Naive B cell (primary cell): Measurements from ENCODE around the gene IGFBP2. TPM values are rescaled to one million over a fixed set of nuclear protein-coding genes. Genes with fewer than 3 reads are reported as not detected.

Experiments used
- ATAC-seq, 2 donors: fragments of 150-1000 bp; cut with Tn5 transposase; 2 replicates each; pipeline ENCODE4 v1.10.0; 2021; ENCODE audit warnings: low read depth in 2 of 2, mild to moderate bottlenecking in 2 of 2, moderate library complexity in 2 of 2
- DNase-seq: peaks from one replicate; pipeline ENCODE4 v3.0.0; 2022
- H3K27ac Mint-ChIP-seq, 6 donors: one replicate each; pipeline ENCODE4 v1.8.0; 2020 to 2022; ENCODE audit warnings: mild to moderate bottlenecking in 6 of 6, mixed read lengths in 6 of 6, moderate library complexity in 5 of 6, inconsistent platforms in 2 of 6
- H3K27me3 Mint-ChIP-seq, 3 donors: one replicate each; pipeline ENCODE4 v1.8.0; 2021 to 2022; ENCODE audit warnings: mixed read lengths in 3 of 3, mild to moderate bottlenecking in 1 of 3
- H3K36me3 Mint-ChIP-seq, 2 donors: one replicate each; pipeline ENCODE4 v1.8.0; 2020 to 2022; ENCODE audit warnings: mixed read lengths in 2 of 2, inconsistent platforms in 1 of 2, mild to moderate bottlenecking in 1 of 2
- H3K4me1 Mint-ChIP-seq, 3 donors: one replicate each; pipeline ENCODE4 v1.8.0; 2020 to 2022; ENCODE audit warnings: mixed read lengths in 3 of 3, inconsistent platforms in 1 of 3, mild to moderate bottlenecking in 1 of 3, moderate library complexity in 1 of 3
- H3K4me3 Mint-ChIP-seq, 8 donors: one replicate each; pipeline ENCODE4 v1.8.0; 2020 to 2022; ENCODE audit warnings: mild to moderate bottlenecking in 8 of 8, mixed read lengths in 8 of 8, moderate library complexity in 8 of 8, inconsistent platforms in 2 of 8
- H3K9me3 Mint-ChIP-seq, 7 donors: one replicate each; pipeline ENCODE4 v1.8.0; 2020 to 2022; ENCODE audit warnings: mixed read lengths in 7 of 7, mild to moderate bottlenecking in 5 of 7, inconsistent platforms in 2 of 7, moderate library complexity in 1 of 7
- polyA plus RNA-seq, 6 donors: library from polyadenylated mRNA; unstranded; fragments of 300-500 nt; fragmentation: Illumina TruSeq; gene quantifications; one replicate each; pipeline ENCODE4 v1.2.3, GENCODE V29; 2021; ENCODE audit warnings: low read depth in 6 of 6

IGFBP2 gene
- polyA plus RNA-seq, 6 donors from 2014 or later, result not detected

DNA sequence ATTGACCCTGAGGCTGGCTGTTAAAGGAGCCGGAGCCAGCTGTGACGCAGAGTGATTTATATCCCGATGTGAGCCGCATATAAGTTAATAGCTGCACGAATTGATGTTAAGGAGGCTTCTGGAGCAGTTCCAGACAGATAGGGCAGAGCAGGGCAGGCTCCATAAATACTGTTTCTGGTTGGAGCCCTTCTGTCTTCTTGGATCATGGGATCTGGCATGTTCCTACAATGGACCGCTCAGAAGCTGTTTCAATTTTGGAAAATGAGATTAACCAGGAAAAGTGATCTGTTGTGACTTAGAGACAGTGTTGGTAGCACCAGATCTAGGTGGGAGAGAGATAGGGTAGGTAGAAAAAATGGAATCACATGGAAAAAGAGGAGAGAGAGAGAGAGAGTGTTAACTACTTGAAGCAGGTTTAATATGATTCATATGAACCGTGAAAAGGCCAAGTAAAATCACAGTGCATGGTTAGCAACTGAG lies 66.9 kb downstream of the IGFBP2 start:
- Mint-ChIP-seq H3K27ac (no peak overlapping the region), H3K27me3 (peaks cover 38 to 42% (median 38%) of the 10 kb centered on the region in 3 donors), H3K36me3 (no peaks in the 10 kb centered on the region), H3K4me1 (no peaks in the 10 kb centered on the region), H3K9me3 (peaks cover 0 to 5% (median 0%) of the 10 kb centered on the region in 7 donors), H3K4me3 (no peak overlapping the region)
- no peak for DNase-seq
- ATAC-seq, result no peak

DNA sequence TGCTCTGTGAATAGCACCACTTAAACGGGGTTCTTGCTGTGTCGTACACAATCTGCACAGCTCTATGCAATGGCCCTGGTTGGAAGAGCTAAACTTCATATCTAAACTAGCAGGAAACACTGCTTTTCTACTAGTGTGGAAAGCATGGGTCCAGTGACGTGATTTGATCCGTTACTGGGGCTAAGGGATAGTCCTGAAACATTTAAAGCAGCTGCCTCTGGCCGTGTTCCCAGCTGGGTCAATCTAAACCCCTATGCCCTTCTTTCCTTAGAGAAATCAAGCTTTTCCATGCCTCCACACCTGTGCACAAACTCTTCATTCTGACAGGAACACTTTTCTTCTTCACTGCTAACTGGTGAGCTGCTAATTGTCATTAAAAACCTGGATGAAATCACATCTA lies 67.6 kb downstream of the IGFBP2 start:
- H3K36me3 Mint-ChIP-seq, result no peaks in the 10 kb centered on the region
- H3K27ac Mint-ChIP-seq, result no peak overlapping the region
- ATAC-seq (no peak), DNase-seq (no peak)
- H3K27me3 Mint-ChIP-seq, result peaks cover 33 to 40% (median 34%) of the 10 kb centered on the region in 3 donors
- peaks cover 0 to 5% (median 0%) of the 10 kb centered on the region in 7 donors for H3K9me3 Mint-ChIP-seq
- no peak overlapping the region for H3K4me3 Mint-ChIP-seq
- H3K4me1 Mint-ChIP-seq, result no peaks in the 10 kb centered on the region

DNA sequence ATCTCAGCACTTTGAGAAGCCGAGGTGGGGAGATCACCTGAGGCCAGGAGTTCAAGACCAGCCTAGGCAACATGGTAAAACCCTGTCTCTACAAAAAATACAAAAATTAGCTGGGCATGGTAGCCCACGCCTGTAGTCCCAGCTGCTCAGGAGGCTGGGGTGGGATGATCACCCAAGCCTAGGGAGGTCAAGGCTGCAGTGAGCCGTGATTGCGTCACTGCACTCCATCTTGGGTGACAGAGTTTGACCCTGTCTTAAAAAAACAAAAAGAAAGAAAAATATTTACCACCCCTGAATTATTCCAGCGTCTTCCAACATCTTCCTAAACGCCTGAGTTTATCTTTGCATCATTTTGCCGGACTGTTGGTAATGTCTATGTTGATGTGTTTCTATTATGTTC lies 68.3 kb downstream of the IGFBP2 start:
- H3K27ac Mint-ChIP-seq, result no peak overlapping the region
- no peaks in the 10 kb centered on the region for H3K36me3 Mint-ChIP-seq
- no peak for ATAC-seq
- no peak for DNase-seq
- H3K9me3 Mint-ChIP-seq, result peaks cover 0 to 5% (median 0%) of the 10 kb centered on the region in 7 donors
- H3K4me3 Mint-ChIP-seq, result no peak overlapping the region
- no peaks in the 10 kb centered on the region for H3K4me1 Mint-ChIP-seq
- H3K27me3 Mint-ChIP-seq, result peaks cover 25 to 32% (median 26%) of the 10 kb centered on the region in 3 donors

DNA sequence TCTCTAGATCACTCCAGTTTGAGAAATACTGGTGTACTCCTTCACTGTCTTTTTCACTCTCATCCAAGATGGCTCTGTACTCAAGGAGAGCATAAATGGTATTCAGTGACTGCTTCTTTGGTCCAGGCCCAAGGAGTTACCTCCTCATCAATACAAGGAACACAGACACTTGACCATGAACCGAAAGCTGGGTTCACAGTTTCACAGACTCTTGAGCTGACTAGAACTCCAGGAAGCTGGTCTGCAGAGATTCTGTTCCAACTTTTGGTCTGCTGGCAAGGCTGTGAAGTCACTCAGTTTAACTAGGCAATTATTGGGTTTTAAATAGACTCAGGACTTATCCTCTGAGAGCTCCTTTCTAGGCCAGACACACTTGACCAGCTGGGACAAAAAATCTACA lies 69.5 kb downstream of the IGFBP2 start:
- DNase-seq, result no peak
- no peak for ATAC-seq
- Mint-ChIP-seq H3K36me3 (no peaks in the 10 kb centered on the region), H3K9me3 (peaks cover 0 to 5% (median 0%) of the 10 kb centered on the region in 7 donors), H3K27me3 (peaks cover 13 to 25% (median 14%) of the 10 kb centered on the region in 3 donors), H3K4me1 (no peaks in the 10 kb centered on the region), H3K27ac (no peak overlapping the region), H3K4me3 (no peak overlapping the region)

DNA sequence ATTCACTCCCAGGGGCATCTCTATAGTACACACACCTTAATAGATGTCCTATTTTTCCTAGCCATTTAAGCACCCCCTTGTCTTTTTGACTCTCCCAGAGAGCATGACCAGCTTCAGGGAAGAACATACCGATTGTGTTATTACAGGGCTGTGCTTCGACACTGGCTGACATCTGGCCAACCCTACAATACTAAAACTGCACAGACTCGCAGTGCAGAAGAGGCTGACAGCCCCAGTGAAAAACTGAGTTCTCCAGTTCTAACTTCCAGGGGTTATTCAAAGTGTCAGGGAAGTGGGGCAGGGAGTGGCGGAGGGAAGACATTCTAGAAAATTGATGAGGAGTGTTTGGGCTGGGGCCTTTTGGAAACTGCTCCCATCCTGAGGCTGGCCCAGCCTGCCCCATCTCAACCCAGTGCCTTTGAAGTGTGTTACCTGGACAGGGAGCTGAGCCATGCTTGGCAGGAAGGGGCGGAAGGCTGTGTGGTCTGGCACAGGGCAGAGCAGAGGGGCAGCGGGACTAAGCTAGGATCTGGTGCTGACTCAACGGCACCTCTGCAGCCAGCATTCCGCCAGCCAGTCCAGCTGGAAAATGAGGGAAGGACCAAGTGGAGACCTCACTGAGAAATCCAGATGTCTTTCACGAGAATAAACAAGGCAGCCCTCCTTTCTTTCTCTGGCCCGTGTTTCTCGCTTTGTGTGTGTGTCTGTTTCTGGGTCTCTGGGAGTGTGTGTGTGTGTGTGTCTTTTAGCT lies 77.5 kb downstream of the IGFBP2 start:
- peaks cover 0 to 16% (median 7%) of the 10 kb centered on the region in 7 donors for H3K9me3 Mint-ChIP-seq
- H3K27ac Mint-ChIP-seq, result no peak overlapping the region
- no peak for ATAC-seq

DNA sequence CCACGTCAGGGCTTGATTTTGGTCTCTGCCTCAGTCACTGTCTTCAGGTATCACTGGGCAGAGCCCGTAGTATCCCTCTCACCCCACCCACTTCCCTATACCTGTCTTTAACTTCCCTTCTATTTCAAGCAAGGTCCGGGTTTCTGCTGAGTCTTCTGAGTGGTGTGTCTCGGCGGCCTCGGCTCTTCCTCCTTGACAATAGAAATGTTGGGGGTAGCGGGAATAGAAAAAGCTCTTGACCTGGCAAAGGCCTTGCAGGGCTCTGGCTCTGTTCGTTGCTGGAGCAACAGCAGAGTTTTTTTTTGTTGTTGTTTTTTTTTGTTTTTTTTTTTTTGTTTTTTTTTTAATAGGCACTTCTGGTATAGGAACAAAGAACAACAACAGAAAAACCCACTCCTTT lies 78.1 kb downstream of the IGFBP2 start:
- DNase-seq (no peak), ATAC-seq (no peak)
- peaks cover 0 to 16% (median 7%) of the 10 kb centered on the region in 7 donors for H3K9me3 Mint-ChIP-seq
- H3K27ac Mint-ChIP-seq, result no peak overlapping the region
- H3K4me3 Mint-ChIP-seq, result no peak overlapping the region
- peaks cover 6 to 34% (median 8%) of the 10 kb centered on the region in 3 donors for H3K27me3 Mint-ChIP-seq
- no peaks in the 10 kb centered on the region for H3K4me1 Mint-ChIP-seq
- no peaks in the 10 kb centered on the region for H3K36me3 Mint-ChIP-seq

More for the DNA sequence above, 77.5 kb downstream of the IGFBP2 start:
- no peaks in the 10 kb centered on the region for H3K4me1 Mint-ChIP-seq
- H3K27me3 Mint-ChIP-seq, result peaks cover 3 to 34% (median 8%) of the 10 kb centered on the region in 3 donors
- H3K36me3 Mint-ChIP-seq, result no peaks in the 10 kb centered on the region
- no peak for DNase-seq
- no peak overlapping the region for H3K4me3 Mint-ChIP-seq

DNA sequence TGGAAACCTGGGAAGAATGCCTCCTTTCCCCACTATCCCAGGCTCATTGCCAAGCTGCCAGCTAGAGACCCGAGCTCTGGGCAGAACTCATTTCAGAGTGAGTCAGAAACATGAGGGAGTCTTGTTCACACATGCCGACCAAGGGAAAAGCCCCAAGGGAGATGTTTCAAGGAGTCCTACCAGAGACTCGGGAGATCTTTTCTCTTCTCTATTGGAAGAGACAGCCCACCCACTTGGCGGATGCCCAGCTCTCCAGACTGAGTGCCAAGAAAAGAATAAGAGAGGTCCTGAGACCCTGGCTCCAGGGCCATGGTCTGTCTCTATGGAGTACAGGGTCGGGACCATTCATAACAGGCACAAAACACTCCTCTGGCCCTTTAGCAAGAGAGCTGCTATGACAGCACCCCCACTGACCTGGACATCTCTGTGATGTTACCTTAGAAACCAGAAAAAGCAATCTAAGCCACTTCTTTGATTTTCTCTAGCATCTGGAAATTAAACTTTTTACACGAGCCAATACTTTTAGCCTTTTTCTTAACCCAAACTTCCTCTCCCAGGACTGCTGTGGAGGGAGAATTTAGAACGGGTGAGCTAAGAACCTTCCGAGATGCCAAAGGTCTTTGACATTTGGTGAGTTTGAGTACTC lies 80.6 kb downstream of the IGFBP2 start:
- no peaks in the 10 kb centered on the region for H3K4me1 Mint-ChIP-seq
- peaks cover 0 to 14% (median 7%) of the 10 kb centered on the region in 7 donors for H3K9me3 Mint-ChIP-seq
- ATAC-seq, result no peak
- DNase-seq, result no peak
- no peak overlapping the region for H3K4me3 Mint-ChIP-seq
- no peak overlapping the region for H3K27ac Mint-ChIP-seq
- H3K27me3 Mint-ChIP-seq, result peaks cover 14 to 40% (median 26%) of the 10 kb centered on the region in 3 donors
- no peaks in the 10 kb centered on the region for H3K36me3 Mint-ChIP-seq

Other genes starting within 250 kb of the IGFBP2 start
- gene SMARCAL1, start 220.9 kb upstream of the IGFBP2 start, polyA plus RNA-seq, result 10 to 100 TPM; 15.5 to 28.1 (median 23.4) TPM
- 1,000 to 10,000 TPM; 1,779 to 4,557 (median 3,922) TPM for gene RPL37A, start 134.6 kb upstream of the IGFBP2 start, polyA plus RNA-seq
- gene IGFBP5, start 62.1 kb downstream of the IGFBP2 start, polyA plus RNA-seq, result not detected
- gene TNP1, start 226.6 kb downstream of the IGFBP2 start, polyA plus RNA-seq, result not detected